ENCODE data around the gene EVI5L.

The EVI5L gene

GRCh38 chr19:7863157-7863970 lies 33.3 kb downstream of the EVI5L start:
- TF ChIP-seq CTCF (IDR thresholded peaks at IDR 0.05; ENCODE audit: control insufficient read depth, insufficient read depth, low read depth, low read length, missing control alignments): no peak
- no peak overlapping the region for H3K4me3 ChIP-seq (ENCODE audit: control insufficient read depth, low read depth, low read length)
- DNase-seq (ENCODE audit: low read depth): no peak

- no peak overlapping the region for H3K4me3 ChIP-seq (ENCODE audit: control insufficient read depth, low read depth, low read length)
- TF ChIP-seq CTCF (IDR thresholded peaks at IDR 0.05; ENCODE audit: control insufficient read depth, insufficient read depth, low read depth, low read length, missing control alignments): no peak
- no peak for DNase-seq (ENCODE audit: low read depth)
Observed at GRCh38 chr19:7863971-7864689, 34.1 kb downstream of the EVI5L start.

- no peak overlapping the region for H3K4me3 ChIP-seq (ENCODE audit: control insufficient read depth, low read depth, low read length)
- no peak for TF ChIP-seq CTCF (IDR thresholded peaks at IDR 0.05; ENCODE audit: control insufficient read depth, insufficient read depth, low read depth, low read length, missing control alignments)
Observed at GRCh38 chr19:7864690-7865074, 34.7 kb downstream of the EVI5L start.

GRCh38 chr19:7865262-7865911 lies 35.4 kb downstream of the EVI5L start:
- no peak for DNase-seq (ENCODE audit: low read depth)
- H3K4me3 ChIP-seq (ENCODE audit: control insufficient read depth, low read depth, low read length): no peak overlapping the region
- TF ChIP-seq CTCF (IDR thresholded peaks at IDR 0.05; ENCODE audit: control insufficient read depth, insufficient read depth, low read depth, low read length, missing control alignments): no peak

More at GRCh38 chr19:7864690-7865074, 34.7 kb downstream of the EVI5L start:
- DNase-seq (ENCODE audit: low read depth): no peak

GRCh38 chr19:7866399-7867091 lies 36.5 kb downstream of the EVI5L start:
- no peak overlapping the region for H3K4me3 ChIP-seq (ENCODE audit: control insufficient read depth, low read depth, low read length)
- no peak for DNase-seq (ENCODE audit: low read depth)
- no peak for TF ChIP-seq CTCF (IDR thresholded peaks at IDR 0.05; ENCODE audit: control insufficient read depth, insufficient read depth, low read depth, low read length, missing control alignments)

Data from AG09309 (cell line).